NCI-H345 treated with DMSO at 0.1 percent for 48 hours (cell line): Measurements from ENCODE around the gene KHDC1L.
"Not testable (repeated sequence)": the region's sequence is repeated elsewhere in the genome, so short reads cannot be mapped to it uniquely, and the experiment has no call there.

Experiments used
- DNase-seq: peaks from one replicate; lab custom pipeline; 2025; ENCODE audit not compliant: unreplicated experiment; lab: John Stamatoyannopoulos, UW

The KHDC1L gene

GRCh38 chr6:73225396-73225795, at the start of gene KHDC1L:
Gene KHDC1L, minus strand, starts transcription at chr6:73225496. Its CDS starts 88 bp downstream, at chr6:73225408.
- no peak for DNase-seq

GRCh38 chr6:73269296-73269695, 44.0 kb upstream of the KHDC1L start:
- DNase-seq, result not testable (repeated sequence)

- DNase-seq, result not testable (repeated sequence)
These were observed 43.6 kb upstream of the KHDC1L start for GRCh38 chr6:73268896-73269295.

- DNase-seq, result no peak
These were observed 39.1 kb upstream of the KHDC1L start for GRCh38 chr6:73264446-73264845.

GRCh38 chr6:73263570-73263909, 38.2 kb upstream of the KHDC1L start:
- no peak for DNase-seq

- peak; percentile 60 for DNase-seq
These were observed 37.6 kb upstream of the KHDC1L start, which contains the start of gene KHDC1 for GRCh38 chr6:73262671-73263569. Gene KHDC1, minus strand, starts transcription at chr6:73263196. Its CDS starts 20,679 bp downstream, at chr6:73242517.

DNA sequence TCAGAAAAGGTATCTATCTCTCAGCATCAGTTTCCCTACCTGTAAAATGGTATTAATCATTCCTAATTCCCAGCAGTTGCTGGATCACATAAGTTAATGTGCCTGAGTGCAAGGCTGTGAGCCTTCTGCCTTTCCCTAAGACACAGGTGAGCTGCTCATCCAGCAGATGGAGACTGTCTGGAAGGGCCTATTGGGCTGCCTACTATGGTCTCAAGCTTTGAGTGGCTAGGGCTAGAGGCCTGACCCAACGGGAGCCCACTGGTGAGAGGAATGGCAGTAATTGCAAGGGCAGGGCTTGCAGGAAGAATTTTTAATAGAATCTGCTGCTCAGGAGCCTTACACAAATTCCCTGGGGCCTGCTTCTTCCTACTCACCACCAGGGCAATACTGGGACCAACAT, 33.4 kb upstream of the KHDC1L start:
- no peak for DNase-seq

DNA sequence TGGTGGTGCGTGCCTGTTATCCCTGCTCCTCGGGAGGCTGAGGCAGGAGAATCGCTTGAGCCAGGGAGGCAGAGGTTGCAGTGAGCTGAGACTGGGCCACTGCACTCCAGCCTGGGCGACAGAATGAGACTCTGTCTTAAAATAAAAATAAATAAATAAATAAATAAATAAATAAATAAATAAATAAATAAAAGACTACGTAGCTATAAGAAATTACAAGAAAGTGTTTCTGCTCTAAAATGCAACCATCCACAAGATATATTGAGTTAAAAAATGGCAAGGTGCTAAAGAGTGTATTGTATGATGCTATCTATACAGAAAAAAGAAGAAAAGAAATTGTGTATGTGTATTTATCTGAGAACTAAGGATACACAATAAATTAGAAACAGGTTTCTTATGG, 29.0 kb upstream of the KHDC1L start:
- DNase-seq, result not testable (repeated sequence)

DNA sequence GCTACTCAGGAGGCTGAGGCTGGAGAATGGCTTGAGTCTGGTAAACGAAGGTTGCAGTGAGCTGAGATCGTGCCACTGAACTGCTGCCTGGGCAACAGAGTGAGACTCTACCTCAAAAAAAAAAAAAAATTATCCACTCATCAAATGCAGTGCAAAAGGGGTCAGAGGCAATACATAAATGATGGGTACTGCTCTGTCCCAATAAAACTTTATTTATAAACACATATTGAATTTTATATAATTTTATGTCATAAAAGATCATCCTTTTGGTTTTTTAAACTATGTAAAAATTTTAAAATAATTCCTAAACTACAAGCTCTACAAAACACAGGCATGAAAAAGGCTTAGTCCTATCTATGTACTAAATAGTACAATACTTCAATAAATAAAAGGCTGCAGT, 27.4 kb upstream of the KHDC1L start:
- no peak for DNase-seq

- DNase-seq, result no peak
These were observed 24.7 kb upstream of the KHDC1L start for GRCh38 chr6:73250016-73250415.

DNA sequence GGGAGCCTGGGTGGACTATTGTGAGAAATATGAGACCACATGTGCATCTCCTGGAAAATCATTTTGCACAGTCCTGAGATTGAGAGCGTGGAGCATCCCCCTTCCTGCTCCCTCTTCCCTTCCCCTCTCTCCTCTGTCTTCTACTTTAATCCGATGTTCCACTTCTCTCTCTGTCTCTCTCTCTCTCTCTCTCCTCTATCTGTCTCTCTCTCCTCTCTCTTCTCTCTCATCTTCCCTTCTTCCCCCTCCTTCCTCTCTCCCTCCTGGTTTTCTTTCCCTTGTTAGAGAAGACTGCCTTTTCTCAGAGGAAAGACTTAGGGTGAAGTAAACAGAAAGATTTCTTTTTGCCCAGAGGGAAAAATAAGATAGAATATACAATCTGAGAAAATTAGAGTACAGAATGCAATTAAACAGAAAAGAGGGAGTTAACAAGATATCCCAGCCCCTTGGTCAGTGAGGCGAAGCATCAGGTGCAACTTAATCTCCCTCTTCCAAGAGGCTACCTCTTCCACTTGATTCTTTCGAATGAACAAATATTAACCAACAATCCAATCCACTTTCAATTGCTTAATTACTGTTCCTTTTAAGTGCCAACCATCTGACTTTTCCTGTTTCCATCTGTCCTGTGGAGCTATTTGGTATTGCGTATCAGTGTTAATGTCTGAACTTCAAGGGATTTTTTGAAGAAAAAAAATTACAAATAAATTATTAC, 23.1 kb upstream of the KHDC1L start:
- no peak for DNase-seq

GRCh38 chr6:73242001-73242400, 16.7 kb upstream of the KHDC1L start:
- DNase-seq, result no peak

- no peak for DNase-seq
These were observed 15.4 kb upstream of the KHDC1L start for GRCh38 chr6:73240730-73241129.

- DNase-seq, result no peak
These were observed 11.0 kb upstream of the KHDC1L start for GRCh38 chr6:73236144-73236750.

- no peak for DNase-seq
These were observed 9.4 kb upstream of the KHDC1L start for GRCh38 chr6:73234733-73235132.

- DNase-seq, result not testable (repeated sequence)
These were observed 8.7 kb upstream of the KHDC1L start for GRCh38 chr6:73233971-73234370.

DNA sequence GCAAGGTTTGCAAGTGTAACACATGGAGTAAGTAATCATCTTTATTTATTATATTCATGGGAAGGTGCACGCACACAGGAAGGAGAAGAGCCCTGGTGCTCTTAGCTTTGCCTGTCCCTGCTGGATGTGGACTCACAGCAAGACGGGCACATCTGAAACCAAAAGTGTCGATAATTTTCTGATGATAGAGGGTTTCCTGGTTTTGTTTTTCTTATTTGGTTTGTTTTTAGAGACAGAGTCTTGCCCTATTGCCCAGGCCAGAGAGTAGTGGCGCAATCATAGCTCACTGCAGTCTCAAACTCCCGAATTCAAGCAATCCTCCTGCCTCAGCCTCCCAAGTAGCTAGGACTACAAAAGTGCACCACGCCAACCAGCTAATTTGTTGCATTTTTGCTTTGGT, 7.8 kb upstream of the KHDC1L start:
- DNase-seq, result no peak

DNA sequence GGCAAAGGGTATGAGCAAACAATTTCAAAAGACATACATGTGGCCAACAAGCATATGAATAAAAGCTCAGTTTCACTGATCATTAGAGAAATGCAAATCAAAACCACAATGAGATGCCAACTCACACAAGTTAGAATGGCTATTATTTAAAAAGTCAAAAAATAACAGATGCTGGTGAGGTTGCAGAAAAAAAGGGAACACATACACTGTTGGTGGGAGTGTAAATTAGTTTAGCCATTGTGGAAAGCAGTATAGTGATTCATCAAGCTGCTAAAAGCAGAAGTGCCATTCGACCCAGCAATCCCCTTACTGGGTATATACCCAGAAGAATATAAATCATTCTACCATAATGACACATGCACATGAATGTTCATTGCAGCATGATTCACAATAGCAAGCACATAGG, 6.7 kb upstream of the KHDC1L start:
- no peak for DNase-seq

- no peak for DNase-seq
These were observed 2.4 kb upstream of the KHDC1L start for GRCh38 chr6:73227606-73228255.

- DNase-seq, result no peak
These were observed 8.4 kb downstream of the KHDC1L start for GRCh38 chr6:73216859-73217258.

- DNase-seq, result no peak
These were observed 16.2 kb downstream of the KHDC1L start for GRCh38 chr6:73209117-73209516.
